HepG2 (cell line): ENCODE measurements around the gene CEP20. TPM values are rescaled to one million over a fixed set of nuclear protein-coding genes. Genes with fewer than 3 reads are reported as not detected.

ENCODE experiments used
- ATAC-seq: fragments of 200-7000 bp; cut with Tn5 transposase; 3 replicates; pipeline ENCODE4 v1.9.1; 2020; ENCODE audit warnings: mild to moderate bottlenecking, moderate library complexity
- BruUV-seq: library from RNA; stranded (reverse); fragments of 400-500 nt; replicated peaks from 2 replicates; lab custom pipeline; 2021; lab: Mats Ljungman, UMichigan
- CTCF ChIA-PET: fragments of 300-600 bp; formaldehyde crosslinking; extraction: SDS; loops from one replicate; lab custom pipeline; 2021; ENCODE audit warnings: low total read pairs, inconsistent platforms, low intra/inter-chr PET ratio; lab: Yijun Ruan, JAX
- POLR2A ChIA-PET: fragments of 350-600 bp; sonication (Branson Sonifier 250); formaldehyde crosslinking; loops from one replicate; lab custom pipeline; 2020; ENCODE audit warnings: antibody characterized with exemption, inconsistent platforms; lab: Yijun Ruan, JAX
- DNase-seq: peaks from one replicate; pipeline ENCODE4 v3.0.0-alpha.2; 2015; ENCODE audit warnings: low spot score
- FAIRE-seq: peaks from 3 replicates; lab custom pipeline; 2011; peaks lifted over from hg19 to GRCh38; lab: Jason Lieb, UNC
- H2AFZ ChIP-seq: one replicate; pipeline ENCODE4 v1.6.1; 2011; ENCODE audit warnings: low read length, inconsistent platforms
- H3K27ac ChIP-seq: fragments of 300-600 bp; 3 replicates; pipeline ENCODE4 v1.8.0; 2011; ENCODE audit warnings: mixed run types, mild to moderate bottlenecking, mixed read lengths, low read length, inconsistent platforms; ENCODE audit not compliant: insufficient read depth; ENCODE audit errors: extremely low read length
- H3K27me3 ChIP-seq, 2 experiments: fragments of 200-600 bp in 1 of 2; 2 replicates in 1 of 2; 3 replicates in 1 of 2; pipeline versions ENCODE4 v1.6.0 to v1.8.0; 2011; ENCODE audit warnings: low read length in 2 of 2, mild to moderate bottlenecking in 2 of 2, moderate library complexity in 2 of 2, inconsistent platforms in 1 of 2; ENCODE audit not compliant: insufficient read depth in 2 of 2, control insufficient read depth in 1 of 2
- H3K36me3 ChIP-seq, 2 experiments: fragments of 200-600 bp in 1 of 2; replicated peaks in 1 of 2; 2 replicates in 1 of 2; 3 replicates in 1 of 2; pipeline versions ENCODE4 v1.5.1 to v1.8.0; 2011; ENCODE audit warnings: low read length in 2 of 2, inconsistent platforms in 1 of 2; ENCODE audit not compliant: insufficient read depth in 2 of 2, control insufficient read depth in 1 of 2
- H3K4me1 ChIP-seq: 2 replicates; pipeline ENCODE4 v1.5.1; 2012; ENCODE audit warnings: low read length, inconsistent platforms; ENCODE audit not compliant: insufficient read depth
- H3K4me2 ChIP-seq: 2 replicates; pipeline ENCODE4 v1.6.0; 2011; ENCODE audit warnings: low read depth, low read length, inconsistent platforms
- H3K4me3 ChIP-seq, 3 experiments: fragments of 200-600 bp in 1 of 3; sonication (generic), shearing (Covaris generic) in 1 of 3; replicated peaks in 1 of 3; 2 replicates each; pipeline ENCODE4 v1.5.1; 2011 to 2016; ENCODE audit warnings: low read length in 3 of 3, inconsistent platforms in 2 of 3, low read depth in 2 of 3, mild to moderate bottlenecking in 2 of 3, control low read depth in 1 of 3, mixed read lengths in 1 of 3; ENCODE audit not compliant: insufficient read depth in 1 of 3
- H3K79me2 ChIP-seq: one replicate; pipeline ENCODE4 v1.6.1; 2011; ENCODE audit warnings: low read length, inconsistent platforms; ENCODE audit not compliant: insufficient read depth
- H3K9ac ChIP-seq: 2 replicates; pipeline ENCODE4 v1.6.0; 2011; ENCODE audit warnings: mild to moderate bottlenecking, low read depth, low read length, inconsistent platforms; ENCODE audit not compliant: insufficient read depth
- H3K9me3 ChIP-seq: 2 replicates; pipeline ENCODE4 v1.5.1; 2012; ENCODE audit warnings: mild to moderate bottlenecking, low read length
- H4K20me1 ChIP-seq: 2 replicates; pipeline ENCODE4 v1.6.0; 2011; ENCODE audit warnings: inconsistent platforms, mild to moderate bottlenecking, low read length, moderate library complexity; ENCODE audit not compliant: insufficient read depth
- CBFB ChIP-seq: sonication (generic); formaldehyde crosslinking; IDR thresholded peaks from 2 replicates; pipeline ENCODE4 v1.4.0; 2020; ENCODE audit warnings: missing genetic modification reagents
- CEBPB ChIP-seq: IDR thresholded peaks from 2 replicates; pipeline ENCODE4 v1.6.1; 2011; ENCODE audit warnings: low read depth, low read length, improper control_type of control experiment, borderline replicate concordance
- MATR3 ChIP-seq: sonication (generic); formaldehyde crosslinking; IDR thresholded peaks from 2 replicates; pipeline ENCODE4 v1.4.0; 2020; ENCODE audit warnings: missing genetic modification reagents
- NFE2L2 ChIP-seq: fragments of 150-350 bp; IDR thresholded peaks from 2 replicates; pipeline ENCODE4 v1.6.1; 2014; ENCODE audit warnings: low read length
- TBX2 ChIP-seq: sonication (generic); formaldehyde crosslinking; IDR thresholded peaks from 2 replicates; pipeline ENCODE4 v1.5.0; 2020; ENCODE audit warnings: missing genetic modification reagents, mild to moderate bottlenecking, borderline replicate concordance
- ZNF337 ChIP-seq: sonication (generic); formaldehyde crosslinking; IDR thresholded peaks from 2 replicates; pipeline ENCODE4 v1.5.1; 2020; ENCODE audit warnings: missing genetic modification reagents, low read depth, mild to moderate bottlenecking, borderline replicate concordance
- ZNF709 ChIP-seq: sonication (generic); formaldehyde crosslinking; IDR thresholded peaks from 2 replicates; pipeline ENCODE4 v1.5.0; 2020; ENCODE audit warnings: mild to moderate bottlenecking, missing genetic modification reagents
- WGBS: methylation state at CpG from one replicate; pipeline ENCODE4 v1.1.6; 2017; ENCODE audit warnings: low lambda C conversion rate; 5-methylcytosine and 5-hydroxymethylcytosine counted together
- in situ Hi-C: cut with HindIII; loops from 2 replicates; pipeline ENCODE4 v1.10.0; 2017; ENCODE audit warnings: low pct_unique_long_range_greater_than_20kb; ENCODE audit not compliant: extremely low pct_ligation_motif_present
- intact Hi-C: fragments of 100-400 bp; cut with micrococcal nuclease; formaldehyde crosslinking; loops from one replicate; pipeline ENCODE4 v1.10.0; 2022; ENCODE audit not compliant: unreplicated experiment
- polyA plus RNA-seq, 8 experiments: library from polyadenylated mRNA; depleted of rRNA in 3 of 8; stranded (reverse) in 7 of 8; unstranded in 1 of 8; fragments of >200 nt; fragmentation: Illumina TruSeq in 4 of 8; extraction: Trizol in 4 of 8; gene quantifications; 2 replicates each; pipeline versions ENCODE4 v1.2.1 to v1.2.3, GENCODE V29; 2011 to 2016; ENCODE audit warnings: low read depth in 4 of 8, missing spikeins in 1 of 8, mixed read lengths in 1 of 8; ENCODE audit not compliant: insufficient read depth in 1 of 8
- total RNA-seq, 5 experiments: library from RNA; depleted of rRNA; stranded (reverse); fragments of >200 nt; fragmentation: Illumina TruSeq; extraction: Trizol; gene quantifications; 2 replicates each; pipeline ENCODE4 v1.2.3, GENCODE V29; 2016; ENCODE audit warnings: low read depth in 1 of 5
- TF ChIP-seq, protein P1 (sequence below): sonication (generic); formaldehyde crosslinking; IDR thresholded peaks from 2 replicates; pipeline ENCODE4 v1.8.1; 2023; ENCODE audit warnings: mild to moderate bottlenecking, missing genetic modification reagents
- TF ChIP-seq, protein P2 (sequence below): IDR thresholded peaks from 2 replicates; pipeline ENCODE4 v1.6.1; 2016; ENCODE audit warnings: missing compliant biosample characterization, missing genetic modification reagents, borderline replicate concordance

The CEP20 gene
- total and polyA plus RNA-seq, 2 of the 13 experiments (the other 11 are each of a cell fraction or from before 2014, with no cell fraction given): 53.0 to 54.1 TPM

DNA sequence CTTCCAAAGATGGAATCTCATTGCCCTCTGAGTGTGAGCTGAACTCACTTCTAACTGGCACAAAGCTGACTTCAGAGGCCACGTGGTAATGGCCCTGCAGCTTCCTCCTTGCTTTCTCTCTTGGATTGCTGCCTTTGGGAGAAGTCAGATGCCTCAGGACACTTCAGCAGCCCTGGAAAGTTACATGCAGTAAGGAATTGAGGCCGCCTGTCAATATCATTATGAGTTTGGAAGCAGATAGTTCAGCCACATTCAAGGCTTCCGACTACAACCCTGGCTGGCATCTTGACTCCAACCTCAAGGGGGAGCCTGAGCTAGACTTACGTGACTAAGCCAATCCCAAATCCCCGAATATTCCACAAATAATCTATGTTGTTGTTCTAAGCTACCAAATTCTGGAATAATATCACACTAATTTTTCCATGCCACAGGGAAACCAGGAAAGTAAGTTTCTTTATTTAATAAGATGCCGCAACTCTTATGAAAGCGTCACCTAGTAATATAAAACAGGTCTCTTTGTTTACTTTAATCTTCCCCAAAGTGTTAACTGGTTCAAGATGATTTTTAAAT is 13.6 kb downstream of the CEP20 start (continued):
- TF ChIP-seq, protein P1, sequence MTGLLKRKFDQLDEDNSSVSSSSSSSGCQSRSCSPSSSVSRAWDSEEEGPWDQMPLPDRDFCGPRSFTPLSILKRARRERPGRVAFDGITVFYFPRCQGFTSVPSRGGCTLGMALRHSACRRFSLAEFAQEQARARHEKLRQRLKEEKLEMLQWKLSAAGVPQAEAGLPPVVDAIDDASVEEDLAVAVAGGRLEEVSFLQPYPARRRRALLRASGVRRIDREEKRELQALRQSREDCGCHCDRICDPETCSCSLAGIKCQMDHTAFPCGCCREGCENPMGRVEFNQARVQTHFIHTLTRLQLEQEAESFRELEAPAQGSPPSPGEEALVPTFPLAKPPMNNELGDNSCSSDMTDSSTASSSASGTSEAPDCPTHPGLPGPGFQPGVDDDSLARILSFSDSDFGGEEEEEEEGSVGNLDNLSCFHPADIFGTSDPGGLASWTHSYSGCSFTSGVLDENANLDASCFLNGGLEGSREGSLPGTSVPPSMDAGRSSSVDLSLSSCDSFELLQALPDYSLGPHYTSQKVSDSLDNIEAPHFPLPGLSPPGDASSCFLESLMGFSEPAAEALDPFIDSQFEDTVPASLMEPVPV: no peak
- TF ChIP-seq, all 625 proteins: peak for 36

DNA sequence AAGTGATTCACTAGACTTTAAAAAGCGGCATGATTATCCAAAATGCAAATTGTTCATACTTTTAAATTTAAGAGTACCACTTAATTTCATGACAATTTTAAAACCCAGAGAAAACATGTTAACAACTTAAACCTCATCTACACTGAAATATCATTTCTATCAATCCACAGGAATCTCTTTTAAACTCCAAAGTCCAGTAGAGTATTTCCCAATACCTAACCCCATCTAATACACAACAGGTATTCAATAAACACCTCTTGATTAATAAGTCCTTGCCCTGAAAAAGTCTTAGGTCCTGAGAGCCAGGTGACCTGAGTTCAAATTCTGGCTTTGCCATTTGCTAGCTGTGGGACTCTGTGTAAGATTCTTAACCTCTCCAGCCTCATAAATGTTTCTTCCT is 14.7 kb downstream of the CEP20 start:
- Histone ChIP-seq H3K9ac (no peak overlapping the region), H3K27ac (no peak overlapping the region), H3K36me3 (peaks cover 10 to 38% of the 10 kb centered on the region in 2 experiments), H3K9me3 (no peaks in the 10 kb centered on the region), H4K20me1 (no peaks in the 10 kb centered on the region), H2AFZ (no peak overlapping the region), H3K4me1 (no peaks in the 10 kb centered on the region), H3K27me3 (no peaks in the 10 kb centered on the region), H3K4me2 (no peak overlapping the region), H3K4me3 (no peak overlapping the region), H3K79me2 (no peaks in the 10 kb centered on the region)
- in situ Hi-C loops: loop anchor here (5.0 kb wide), 1 partner anchor 254 kb away; no protein-coding TSS in a partner anchor
- no peak for ATAC-seq
- POLR2A ChIA-PET: interaction anchor here (3.3 kb wide), 1 partner anchor 15 kb away, joined by 24 read pairs; the partner anchor contains the start of gene CEP20
- no peak for DNase-seq
- no peak for FAIRE-seq
- CTCF ChIA-PET: interaction anchor here (2.8 kb wide), 1 partner anchor 254 kb away, joined by 48 read pairs; no protein-coding TSS in a partner anchor
- BruUV-seq: no TSS peak
- WGBS: 83% methylated on average over 1 of the region's 1 CpG
- TF ChIP-seq TBX2 (CRISPR knock-in tag) (no peak), CBFB (CRISPR knock-in tag) (no peak), ZNF337 (CRISPR knock-in tag) (no peak), ZNF709 (no peak), MATR3 (CRISPR knock-in tag) (no peak), CEBPB (0 out of 2 replicates have a peak, but pooled peaks have one; percentile 36), NFE2L2 (no peak)
- TF ChIP-seq, protein P2, sequence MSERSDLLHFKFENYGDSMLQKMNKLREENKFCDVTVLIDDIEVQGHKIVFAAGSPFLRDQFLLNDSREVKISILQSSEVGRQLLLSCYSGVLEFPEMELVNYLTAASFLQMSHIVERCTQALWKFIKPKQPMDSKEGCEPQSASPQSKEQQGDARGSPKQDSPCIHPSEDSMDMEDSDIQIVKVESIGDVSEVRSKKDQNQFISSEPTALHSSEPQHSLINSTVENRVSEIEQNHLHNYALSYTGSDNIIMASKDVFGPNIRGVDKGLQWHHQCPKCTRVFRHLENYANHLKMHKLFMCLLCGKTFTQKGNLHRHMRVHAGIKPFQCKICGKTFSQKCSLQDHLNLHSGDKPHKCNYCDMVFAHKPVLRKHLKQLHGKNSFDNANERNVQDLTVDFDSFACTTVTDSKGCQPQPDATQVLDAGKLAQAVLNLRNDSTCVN (CRISPR knock-in tag): no peak
- intact Hi-C loops: loop anchor here (2.0 kb wide), 1 partner anchor 75 kb away; the partner anchor contains the start of gene ABCC1
